ENCODE measurements around the gene ZNF438. TPM values are rescaled to one million over a fixed set of nuclear protein-coding genes. Genes with fewer than 3 reads are reported as not detected.

The ZNF438 gene
- total and polyA plus RNA-seq, 2 of the 4 experiments (the other 2 are of a cell fraction): 1.8 to 2.9 TPM

DNA sequence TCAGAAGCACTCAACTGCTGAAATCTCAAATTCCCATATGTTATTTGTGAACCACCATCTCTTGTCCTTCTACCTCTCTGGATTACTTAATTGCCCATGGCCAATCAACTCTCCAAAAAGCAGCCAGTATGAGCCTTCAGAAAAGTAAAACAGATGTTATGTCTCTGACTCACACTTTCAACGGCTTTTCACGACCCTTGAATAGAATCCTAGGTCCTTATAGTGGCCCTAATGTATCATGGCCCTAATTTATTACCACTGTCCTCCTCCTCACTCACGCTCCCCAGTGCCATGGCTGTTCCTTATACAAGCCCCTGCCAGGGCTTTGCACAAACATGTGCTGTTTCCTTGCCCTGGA, 20.0 kb downstream of the ZNF438 start:
- peak overlapping the region; percentile 26 for H4K91ac ChIP-seq (ENCODE audit: insufficient read depth, low read depth, low read length)
- peak overlapping the region; percentile 74 for H3K4ac ChIP-seq (ENCODE audit: low read depth, low read length)
- no peaks in the 10 kb centered on the region for H3K36me3 ChIP-seq (ENCODE audit: control insufficient read depth, insufficient read depth, low read length)
- dilution Hi-C loops (cut with HindIII; ENCODE audit: low sequenced_read_pairs, unreplicated experiment): no loop called here
- H2AK5ac ChIP-seq (ENCODE audit: low read depth, low read length): peak overlapping the region; percentile 71; the same call in 1 of the 2 replicates
- H4K8ac ChIP-seq (ENCODE audit: low read depth in 2 of 2, low read length in 2 of 2): peak overlapping the region in 1 of 2 experiments; percentile 77; a peak in 1 of 4 replicates
- H3K18ac ChIP-seq (ENCODE audit: low read depth, low read length): peak overlapping the region; percentile 17; the same call in 1 of the 2 replicates
- H4K5ac ChIP-seq (ENCODE audit: low read depth, low read length): no peak overlapping the region
- in situ Hi-C loops (cut with MboI; ENCODE audit: low sequenced_read_pairs): no loop called here
- ChIA-PET CTCF (no interaction called here), POLR2A (ENCODE audit: unreplicated experiment) (no interaction called here)
- peak overlapping the region; percentile 73 for H2BK120ac ChIP-seq (ENCODE audit: low read depth, low read length)
- no peak overlapping the region for H2AK9ac ChIP-seq (replicated peaks; ENCODE audit: low read depth, low read length, poor library complexity)
- H4K20me1 ChIP-seq (ENCODE audit: insufficient read depth, low read length): no peaks in the 10 kb centered on the region
- peaks cover 10 to 42% of the 10 kb centered on the region in 2 experiments; a peak in 3 of 4 replicates for H3K79me1 ChIP-seq (ENCODE audit: low read depth in 1 of 2, low read length in 2 of 2)
- peak overlapping the region; percentile 53; the same call in 2 of the 3 replicates for H2BK15ac ChIP-seq (ENCODE audit: low read depth, low read length)
- H3K4me3 ChIP-seq (ENCODE audit: insufficient read depth, low read depth, low read length): no peak overlapping the region
- intact Hi-C loops (cut with micrococcal nuclease): no loop called here
- peak overlapping the region; percentile 36 for H2BK5ac ChIP-seq (ENCODE audit: low read depth, low read length, poor library complexity, severe bottlenecking)
- H3K56ac ChIP-seq (ENCODE audit: extremely low read depth, insufficient read depth, low read length): no peak overlapping the region
- DNase-seq (peak; percentile 44), ATAC-seq (ENCODE audit: low read depth) (peak; percentile 38)
- no peaks in the 10 kb centered on the region for H3K27me3 ChIP-seq (ENCODE audit: control insufficient read depth, insufficient read depth, low read length)
- H2BK20ac ChIP-seq (ENCODE audit: low read depth, low read length): peak overlapping the region; percentile 63
- no peak overlapping the region for H3K4me2 ChIP-seq (ENCODE audit: low read depth, low read length)
- peaks cover 2% of the 10 kb centered on the region for H3K4me1 ChIP-seq (ENCODE audit: control insufficient read depth, insufficient read depth, low read length)
- BruUV-seq (replicated peaks): no TSS peak
- peak overlapping the region; percentile 70 for H3K23ac ChIP-seq (ENCODE audit: low read depth, low read length)
- peak overlapping the region; percentile 77 for H3K14ac ChIP-seq (replicated peaks; ENCODE audit: low read depth, low read length)
- TF ChIP-seq RFX5 (IDR thresholded peaks at IDR 0.05; ENCODE audit: low read depth, low read length): no peak
- H2AFZ ChIP-seq (replicated peaks; ENCODE audit: low read length, poor library complexity): peak overlapping the region; percentile 25
- H3K9ac ChIP-seq (ENCODE audit: low read depth, low read length): no peak overlapping the region
- WGBS, 2 experiments (ENCODE audit: extremely low coverage in 2 of 2, insufficient read length in 1 of 2): 83% methylated on average over 1 of the region's 3 CpGs; no CpG with 5 or more reads in 1 of the 2 experiments
- peak overlapping the region; percentile 45; the same call in 1 of the 2 replicates for H3K27ac ChIP-seq (ENCODE audit: insufficient read depth, low read length)
- peaks cover 7% of the 10 kb centered on the region for H3K9me1 ChIP-seq (ENCODE audit: insufficient read depth, low read length)
- H3K9me3 ChIP-seq (ENCODE audit: control insufficient read depth, insufficient read depth, low read length): no peaks in the 10 kb centered on the region
